HG02623 (cell line): Measurements from ENCODE around the gene GMEB2.
A peak's percentile ranks its signal among the peaks of the same experiment; 100 is the strongest.
"Not testable (repeated sequence)": the region's sequence is repeated elsewhere in the genome, so short reads cannot be mapped to it uniquely, and the experiment has no call there.

Experiments used
- ATAC-seq: cut with Tn5 transposase; IDR thresholded peaks from one replicate; pipeline ENCODE4 v1.9.1; 2021; ENCODE audit warnings: moderate library complexity; ENCODE audit not compliant: unreplicated experiment

The GMEB2 gene

DNA sequence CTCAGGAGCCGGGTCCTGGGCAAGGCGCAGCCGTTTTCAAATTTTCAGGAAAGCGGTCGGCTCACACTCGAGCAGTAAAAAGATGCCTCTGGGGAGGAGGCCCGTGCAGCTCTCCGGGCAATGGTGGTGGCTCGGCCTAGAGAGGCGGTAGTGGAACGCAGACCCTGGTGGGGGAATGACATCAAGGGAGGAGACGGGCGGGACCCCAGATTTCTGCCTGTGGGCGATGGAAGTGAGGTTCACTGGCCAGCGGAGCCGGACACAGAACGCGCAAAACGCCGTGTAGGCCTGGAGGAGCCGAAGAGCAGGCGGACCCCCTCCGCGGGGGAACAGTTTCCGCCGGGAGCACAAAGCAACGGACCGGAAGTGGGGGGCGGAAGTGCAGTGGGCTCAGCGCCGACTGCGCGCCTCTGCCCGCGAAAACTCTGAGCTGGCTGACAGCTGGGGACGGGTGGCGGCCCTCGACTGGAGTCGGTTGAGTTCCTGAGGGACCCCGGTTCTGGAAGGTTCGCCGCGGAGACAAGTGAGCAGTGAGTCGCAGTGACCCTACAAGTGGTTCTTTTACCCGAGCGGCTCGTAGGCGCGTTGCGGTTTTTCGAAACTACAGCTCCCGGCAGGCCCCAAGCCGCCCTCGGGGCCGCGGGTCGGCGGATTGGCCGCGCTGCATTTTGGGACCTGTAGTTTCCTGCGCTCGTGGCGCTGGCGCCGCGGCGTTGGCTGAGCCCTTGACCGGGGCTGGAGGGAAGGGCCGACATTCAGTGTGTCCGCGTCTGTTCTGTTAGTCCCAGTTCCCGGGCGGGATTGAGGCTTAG lies 31.2 kb upstream of the GMEB2 start, which contains the start of gene RTEL1:
RTEL1 (plus strand) TSS at position 376 of the 812 bp plus-strand sequence. CDS start 1,091 bp downstream, outside the sequence.
- ATAC-seq, result peak; percentile 86

DNA sequence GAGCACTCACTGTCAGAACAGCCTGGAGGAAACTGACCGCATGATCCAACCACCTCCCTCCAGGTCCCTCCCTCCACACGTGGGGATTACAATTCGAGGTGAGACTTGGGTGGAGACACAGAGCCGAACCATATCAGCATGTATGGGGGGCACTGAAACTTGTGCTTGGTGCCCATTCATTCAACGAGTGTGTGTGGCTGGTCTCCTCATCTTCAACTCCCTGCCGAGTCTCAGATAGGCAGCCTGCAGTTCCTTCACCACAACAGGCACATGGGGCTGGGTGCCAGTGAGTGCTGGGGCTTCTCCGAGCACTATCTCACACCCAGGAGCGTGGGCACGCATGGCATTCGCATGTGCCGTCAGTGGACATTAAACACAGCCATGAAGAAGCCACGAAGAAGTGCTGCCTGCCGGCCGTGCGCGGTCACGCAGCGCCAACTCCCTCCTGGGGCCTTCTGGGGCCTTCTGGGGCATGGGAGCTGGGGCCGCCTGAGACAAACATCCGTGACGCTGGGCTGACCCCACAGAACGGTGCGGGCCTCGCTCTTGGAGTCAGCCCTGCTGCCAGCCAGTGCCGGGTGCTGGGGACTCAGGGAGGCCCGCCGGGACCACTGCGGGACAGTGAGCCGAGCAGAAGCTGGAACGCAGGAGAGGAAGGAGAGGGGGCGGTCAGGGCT lies 30.5 kb upstream of the GMEB2 start:
- ATAC-seq, result no peak

DNA sequence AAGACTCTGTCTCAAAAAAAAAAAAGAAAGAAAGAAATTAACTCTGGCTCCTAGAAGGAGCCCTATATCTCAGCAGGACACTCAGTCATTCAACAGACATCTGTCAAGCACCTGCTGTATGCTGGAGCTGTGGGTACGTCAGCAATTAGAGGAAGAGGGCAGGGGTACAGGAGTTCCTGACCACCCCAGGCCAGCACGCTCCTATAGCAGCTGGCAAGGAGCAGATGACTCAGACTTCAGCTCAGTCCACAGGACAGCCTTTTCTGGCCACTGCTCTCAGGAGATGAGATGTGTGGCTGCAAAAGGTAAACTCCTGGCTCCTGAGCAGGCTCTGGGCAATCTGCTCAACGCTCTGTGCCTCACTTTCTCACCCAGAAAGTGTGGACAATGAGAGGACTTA lies 29.6 kb upstream of the GMEB2 start:
- no peak for ATAC-seq

DNA sequence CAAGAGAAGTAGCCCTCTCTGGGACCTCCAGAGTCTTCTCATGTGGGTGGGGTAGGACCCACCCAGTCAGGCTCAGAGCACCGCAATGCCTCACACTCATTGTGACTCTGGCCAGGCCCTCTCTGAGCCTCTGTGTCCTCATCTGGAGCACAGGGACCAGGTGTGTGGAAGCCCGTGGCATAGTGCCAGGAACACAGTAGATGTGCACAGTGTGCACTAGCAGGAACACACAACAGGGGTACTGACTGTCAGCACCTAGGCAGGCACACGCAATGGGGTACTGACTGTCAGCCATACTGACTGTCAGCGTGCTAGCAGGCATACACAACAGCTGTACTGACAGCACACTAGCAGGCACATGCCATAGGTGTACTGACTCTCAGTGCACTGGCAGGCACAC lies 28.3 kb upstream of the GMEB2 start:
- no peak for ATAC-seq

DNA sequence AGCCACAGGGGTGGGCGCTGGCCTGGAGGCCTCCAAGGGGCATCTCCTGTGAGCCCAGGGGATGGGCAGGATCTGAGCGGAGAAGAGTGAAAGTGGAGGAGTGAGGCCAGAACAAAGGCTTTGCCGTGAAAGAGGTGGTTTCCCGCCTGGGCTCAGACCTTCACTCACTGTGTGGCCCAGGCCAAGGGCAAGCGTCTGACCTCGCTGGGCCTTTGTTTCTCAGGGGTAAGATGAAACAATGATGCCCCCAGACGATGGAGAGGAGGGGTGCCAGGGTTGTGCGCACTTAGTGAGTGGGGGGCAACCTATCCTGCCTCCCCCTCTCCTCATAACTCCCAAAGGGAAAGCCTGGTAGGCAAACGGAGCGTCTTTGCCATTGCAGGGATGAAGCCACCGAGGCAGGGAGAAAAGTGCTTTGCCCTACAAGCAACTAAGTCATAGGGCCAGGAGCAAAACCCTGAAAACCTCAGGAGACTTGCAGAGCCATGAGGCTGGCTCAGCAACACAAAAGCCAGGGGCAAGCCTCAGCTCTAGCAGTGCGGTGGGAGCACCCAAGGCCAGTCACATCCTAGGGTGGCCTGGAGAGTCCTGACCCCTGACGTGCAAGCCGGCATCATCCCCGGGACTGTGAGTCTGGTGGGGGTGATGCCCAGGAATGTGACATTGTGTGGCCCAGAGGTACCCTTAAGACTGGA lies 27.2 kb upstream of the GMEB2 start:
- no peak for ATAC-seq

DNA sequence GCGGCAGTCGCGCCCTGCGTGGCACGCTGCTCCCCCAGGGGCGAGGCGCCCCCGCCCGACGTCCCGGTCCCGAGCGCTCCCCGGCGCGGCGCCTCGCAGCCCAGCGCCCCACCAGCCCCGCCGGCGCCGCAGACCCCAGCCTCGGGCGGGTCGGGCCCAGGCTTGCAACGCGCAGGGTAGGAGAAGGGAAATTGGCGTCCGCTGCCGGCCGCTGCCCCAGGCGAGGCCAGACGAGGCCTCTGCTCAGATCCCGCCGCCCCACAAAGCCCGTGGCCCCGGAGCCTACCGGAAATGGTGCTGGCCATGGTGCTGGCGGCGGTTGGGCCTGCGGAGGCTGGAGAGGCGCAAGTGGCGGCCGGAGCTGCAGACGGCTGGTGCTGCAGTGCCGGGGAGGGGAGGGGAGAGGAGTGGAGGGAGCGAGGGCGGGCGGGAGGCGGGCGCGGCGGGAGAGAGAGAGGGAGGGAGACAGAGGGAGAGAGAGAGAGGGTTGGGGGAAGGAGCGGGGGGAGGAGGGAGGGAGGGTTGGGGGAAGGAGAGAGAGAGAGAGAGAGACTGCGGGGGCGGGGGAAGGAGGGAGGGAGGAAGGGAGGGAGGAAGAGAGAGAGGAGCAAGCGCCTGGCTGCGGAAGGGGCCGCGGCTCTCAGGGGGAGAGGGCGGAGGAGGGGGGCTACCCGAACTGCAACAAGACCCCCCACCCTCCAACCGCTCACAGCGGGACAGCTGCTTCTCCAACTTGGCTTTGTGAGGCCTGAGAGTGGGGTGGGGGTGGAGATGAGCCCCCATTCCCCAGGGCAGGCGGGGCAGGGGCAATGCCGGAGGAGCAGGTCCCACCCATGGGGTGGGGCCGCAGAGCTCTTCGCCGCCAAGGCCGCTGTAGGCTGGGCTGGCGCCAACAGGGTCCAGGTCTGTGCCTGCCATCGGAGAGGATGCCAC lies 26.4 kb upstream of the GMEB2 start, which contains the start of gene STMN3:
STMN3 (minus strand) TSS at position 384 of the 933 bp plus-strand sequence; CDS start at position 305, 79 bp downstream.
- ATAC-seq, result no peak

DNA sequence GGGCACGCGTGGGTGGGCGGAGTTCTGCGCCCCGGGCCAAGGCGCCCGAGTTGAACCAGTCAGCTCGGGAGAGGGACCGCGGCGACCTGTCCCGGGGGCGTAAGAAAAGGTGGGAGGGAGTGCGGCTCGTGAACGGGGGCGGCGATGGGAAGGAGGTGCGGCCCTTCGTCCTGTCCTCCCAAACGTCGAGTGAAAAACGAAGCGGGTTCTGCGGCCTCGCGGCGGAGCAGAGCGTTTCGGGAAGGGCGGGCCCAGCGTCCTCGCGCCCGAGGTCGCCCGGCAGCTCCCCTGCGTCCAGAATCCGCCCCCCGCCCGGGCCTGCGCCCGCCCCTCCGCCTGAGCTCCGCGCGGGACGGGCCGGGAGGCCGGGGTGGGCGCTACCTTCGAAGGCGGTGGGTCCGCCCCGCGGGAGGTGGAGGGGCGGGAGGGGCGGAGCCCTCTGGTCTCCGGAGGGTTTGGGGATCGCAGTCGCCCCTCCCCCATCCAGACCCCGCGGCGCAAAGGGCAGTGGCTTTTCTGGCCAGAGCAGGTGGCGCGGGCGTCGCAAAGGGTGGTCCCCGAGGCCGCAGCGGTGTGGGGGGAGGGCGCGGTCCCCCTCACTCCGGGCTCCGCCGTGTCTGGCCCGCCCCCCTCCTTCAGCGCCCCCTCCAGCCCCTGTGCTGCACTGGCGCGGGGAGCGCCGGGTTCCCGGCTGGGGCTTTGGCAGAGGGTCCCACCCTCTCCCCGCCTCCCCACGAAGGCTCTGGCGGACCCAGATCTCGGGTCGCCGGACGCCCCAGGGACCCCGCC lies 25.5 kb upstream of the GMEB2 start:
- no peak for ATAC-seq

DNA sequence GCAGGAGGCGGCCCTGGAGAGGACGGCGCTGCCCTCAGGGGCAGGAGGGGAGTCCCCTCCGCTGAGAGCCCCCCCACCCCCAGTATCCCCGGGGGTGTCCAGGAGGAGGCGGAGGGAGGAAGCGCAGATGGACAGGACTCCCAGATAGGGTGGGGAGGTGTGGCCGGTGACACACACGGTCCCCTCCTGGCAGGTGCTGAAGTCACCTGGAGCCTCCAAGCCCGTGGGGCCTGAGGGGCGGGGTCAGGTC lies 25.0 kb upstream of the GMEB2 start:
- ATAC-seq, result no peak

DNA sequence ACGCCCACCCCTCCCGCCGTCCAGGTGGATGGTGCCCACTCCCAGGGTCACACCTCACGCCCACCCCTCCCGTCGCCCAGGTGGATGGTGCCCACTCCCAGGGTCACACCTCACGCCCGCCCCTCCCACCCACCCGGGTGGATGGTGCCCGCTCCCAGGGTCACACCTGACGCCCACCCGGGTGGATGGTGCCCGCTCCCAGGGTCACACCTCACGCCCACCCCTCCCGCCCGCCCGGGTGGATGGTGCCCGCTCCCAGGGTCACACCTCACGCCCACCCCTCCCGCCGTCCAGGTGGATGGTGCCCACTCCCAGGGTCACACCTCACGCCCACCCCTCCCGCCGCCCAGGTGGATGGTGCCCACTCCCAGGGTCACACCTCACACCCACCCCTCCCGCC lies 23.6 kb upstream of the GMEB2 start:
- not testable (repeated sequence) for ATAC-seq

DNA sequence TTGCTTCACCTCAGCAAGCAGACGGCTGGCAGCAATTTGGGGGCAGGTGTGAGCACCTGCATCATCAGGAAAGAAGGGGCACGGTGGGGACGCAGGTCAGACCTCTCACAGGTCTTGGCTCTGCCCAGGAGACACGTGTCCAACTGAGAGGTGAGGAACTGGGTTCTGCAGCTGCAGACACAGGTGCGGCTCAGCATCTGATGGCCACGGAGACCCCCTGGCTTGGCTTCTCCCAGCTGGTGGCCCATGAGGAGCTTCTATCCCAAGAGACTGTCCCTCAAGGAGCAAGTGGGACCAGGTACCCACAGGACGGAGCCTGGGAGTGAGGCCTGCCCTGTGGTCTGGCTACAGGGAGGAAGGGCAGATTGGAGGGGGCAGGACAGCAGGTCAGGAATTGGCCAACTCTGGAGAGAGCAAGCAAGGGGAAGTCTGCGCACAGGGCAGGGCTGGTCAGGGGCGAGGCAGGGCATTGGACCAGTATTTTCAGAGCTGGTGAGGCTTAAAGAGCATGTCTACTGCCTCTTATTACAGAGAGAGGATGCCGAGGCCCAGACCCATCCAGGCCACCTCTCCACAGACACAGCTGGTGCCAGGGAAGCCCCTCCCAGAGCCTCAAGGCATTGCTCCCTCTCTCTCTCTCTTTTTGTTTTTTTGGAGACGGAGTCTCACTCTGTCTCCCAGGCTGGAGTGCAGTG lies 22.1 kb upstream of the GMEB2 start:
- ATAC-seq, result no peak

DNA sequence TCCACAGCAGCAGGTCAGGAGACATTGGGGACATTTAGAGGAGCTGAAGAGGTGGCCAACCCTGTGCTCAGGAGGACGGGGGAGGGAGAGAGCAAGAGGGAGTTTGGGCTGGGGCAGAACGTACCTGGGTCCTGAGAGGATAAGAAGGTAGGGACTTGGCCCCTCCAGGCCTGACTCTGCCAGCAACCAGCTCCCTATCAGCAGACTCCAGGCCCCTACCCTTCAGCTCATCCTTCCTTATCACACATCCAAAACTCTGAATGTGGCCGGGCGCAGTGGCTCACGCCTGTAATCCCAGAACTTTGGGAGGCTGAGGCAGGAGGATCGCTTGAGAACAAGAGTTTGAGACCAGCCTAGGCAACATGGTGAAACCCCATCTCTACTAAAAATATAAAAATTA lies 21.3 kb upstream of the GMEB2 start:
- no peak for ATAC-seq

DNA sequence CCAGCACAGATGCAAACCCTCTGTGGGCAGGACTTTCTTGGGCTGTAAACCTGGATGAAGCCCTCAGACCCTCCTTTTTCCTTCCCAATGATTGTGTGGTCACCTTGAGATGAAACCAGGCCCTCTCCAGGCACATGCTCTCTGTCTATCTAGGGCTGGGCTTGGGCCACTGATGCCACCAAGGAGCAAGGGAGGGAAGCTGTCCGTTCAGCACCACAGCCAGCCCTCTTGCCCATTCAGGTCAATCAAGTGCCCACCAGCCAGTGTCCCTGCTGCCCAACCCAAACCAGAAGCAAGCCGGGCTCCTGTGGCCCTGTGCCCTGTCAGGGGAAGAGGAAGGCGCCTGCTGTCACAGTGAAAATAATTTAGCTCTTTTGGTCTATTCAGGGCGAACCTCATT lies 18.3 kb upstream of the GMEB2 start:
- no peak for ATAC-seq

DNA sequence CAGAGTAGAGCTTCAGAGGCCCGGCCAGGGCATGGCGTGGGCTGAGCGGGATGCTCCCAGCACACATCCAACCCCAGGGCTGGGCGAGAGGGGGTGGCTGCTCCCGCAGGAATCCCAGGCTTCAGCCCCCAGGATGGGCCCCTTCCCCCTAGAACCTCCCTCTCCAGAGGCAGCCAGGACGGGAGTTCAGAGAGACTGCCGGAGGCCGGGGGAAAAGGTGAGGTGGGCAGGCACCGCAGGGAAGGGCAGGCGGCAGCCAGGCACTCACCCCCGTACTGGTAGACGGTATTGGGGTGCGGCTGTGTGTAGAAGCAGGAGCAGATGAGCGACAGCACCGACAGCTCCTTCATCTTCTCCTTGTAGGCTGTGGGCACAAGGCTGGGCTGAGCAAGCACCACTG lies 17.0 kb upstream of the GMEB2 start:
- ATAC-seq, result no peak

DNA sequence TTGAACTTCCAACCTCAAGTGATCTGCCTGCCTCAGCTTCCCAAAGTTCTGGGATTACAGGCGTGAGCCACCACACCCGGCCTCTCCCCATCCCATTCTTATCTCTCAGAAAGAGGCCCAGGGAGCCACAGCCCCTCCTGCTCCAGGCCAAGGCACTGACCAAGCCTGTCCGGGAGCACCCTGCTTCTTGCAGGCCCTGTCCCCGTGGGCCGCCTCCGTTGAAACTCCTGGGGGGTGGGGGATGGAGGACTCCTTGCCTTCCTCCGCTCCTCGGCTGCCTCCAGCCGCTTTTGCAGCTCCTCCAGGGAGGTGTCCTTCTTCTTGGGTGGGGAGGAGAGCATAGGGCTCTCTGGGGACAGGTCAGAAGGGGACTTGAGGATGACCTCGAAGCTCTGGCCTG lies 16.6 kb upstream of the GMEB2 start:
- no peak for ATAC-seq

DNA sequence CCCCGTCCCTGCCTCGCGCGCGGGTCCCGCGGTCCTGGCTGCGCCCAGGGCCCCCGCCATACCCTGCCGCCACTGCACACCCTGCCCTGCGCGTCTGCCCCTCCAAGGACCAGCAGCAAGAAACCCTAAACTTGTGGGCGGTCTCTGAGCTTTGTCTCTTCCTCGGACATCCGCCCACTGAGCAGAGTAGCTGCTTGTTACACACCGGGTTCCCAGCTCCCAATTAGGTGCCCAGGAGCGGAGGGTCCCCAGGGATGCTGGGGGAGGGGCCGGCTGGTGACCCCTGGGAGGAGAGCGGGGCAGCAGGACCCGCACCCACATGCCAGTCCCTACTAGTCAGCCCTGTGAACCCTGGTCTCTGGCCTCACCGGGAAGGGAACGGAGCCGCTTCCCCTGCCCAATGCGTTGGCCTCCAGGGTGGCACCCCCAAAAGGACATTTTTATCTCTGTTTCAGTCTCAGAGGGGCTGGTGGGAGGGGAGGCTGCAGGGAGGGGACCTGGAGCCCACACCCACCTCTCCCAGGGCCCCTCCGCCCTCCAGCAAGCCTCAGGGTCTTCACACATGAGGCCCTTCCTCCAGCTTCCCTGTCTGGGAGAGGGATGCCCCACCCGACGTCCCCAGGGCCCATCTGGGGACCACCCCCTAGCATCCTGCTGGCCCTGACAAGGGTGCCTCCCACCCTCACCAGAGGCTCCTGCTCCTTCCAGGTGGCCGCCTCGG lies 15.8 kb upstream of the GMEB2 start:
- ATAC-seq, result no peak

DNA sequence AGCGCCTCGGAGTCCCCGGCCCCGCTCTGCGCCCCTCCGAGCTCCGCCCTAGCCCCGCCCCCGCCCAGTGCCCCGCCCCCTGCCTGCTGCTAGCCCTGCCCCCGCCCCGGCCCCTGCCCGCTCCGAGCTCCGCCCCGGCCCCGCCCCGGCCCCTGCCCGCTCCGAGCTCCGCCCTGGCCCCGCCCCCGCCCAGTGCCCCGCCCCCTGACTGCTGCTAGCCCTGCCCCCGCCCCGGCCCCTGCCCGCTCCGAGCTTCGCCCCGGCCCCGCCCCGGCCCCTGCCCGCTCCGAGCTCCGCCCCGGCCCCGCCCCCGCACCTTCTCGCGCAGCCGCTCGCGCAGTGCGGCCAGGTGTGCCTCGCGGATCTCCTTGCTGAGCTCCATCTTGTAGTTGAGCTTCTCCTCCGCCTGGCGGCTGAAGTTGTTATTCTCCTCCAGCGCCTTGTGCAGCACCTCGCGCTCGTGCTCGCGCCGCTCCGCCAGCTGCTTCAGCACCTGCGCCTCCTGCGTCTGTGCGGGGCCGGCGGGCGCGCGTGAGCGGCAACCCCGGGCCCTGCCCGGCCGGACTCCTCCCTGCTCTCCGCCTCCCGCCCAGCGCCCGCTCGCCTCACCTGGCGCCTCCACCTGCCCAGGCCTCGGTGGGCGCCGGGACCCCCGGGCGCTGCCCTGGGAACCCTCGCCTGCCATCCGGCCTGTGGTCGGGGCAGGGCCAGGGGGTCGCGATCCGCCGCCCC lies 15.1 kb upstream of the GMEB2 start:
- ATAC-seq, result peak; percentile 77

DNA sequence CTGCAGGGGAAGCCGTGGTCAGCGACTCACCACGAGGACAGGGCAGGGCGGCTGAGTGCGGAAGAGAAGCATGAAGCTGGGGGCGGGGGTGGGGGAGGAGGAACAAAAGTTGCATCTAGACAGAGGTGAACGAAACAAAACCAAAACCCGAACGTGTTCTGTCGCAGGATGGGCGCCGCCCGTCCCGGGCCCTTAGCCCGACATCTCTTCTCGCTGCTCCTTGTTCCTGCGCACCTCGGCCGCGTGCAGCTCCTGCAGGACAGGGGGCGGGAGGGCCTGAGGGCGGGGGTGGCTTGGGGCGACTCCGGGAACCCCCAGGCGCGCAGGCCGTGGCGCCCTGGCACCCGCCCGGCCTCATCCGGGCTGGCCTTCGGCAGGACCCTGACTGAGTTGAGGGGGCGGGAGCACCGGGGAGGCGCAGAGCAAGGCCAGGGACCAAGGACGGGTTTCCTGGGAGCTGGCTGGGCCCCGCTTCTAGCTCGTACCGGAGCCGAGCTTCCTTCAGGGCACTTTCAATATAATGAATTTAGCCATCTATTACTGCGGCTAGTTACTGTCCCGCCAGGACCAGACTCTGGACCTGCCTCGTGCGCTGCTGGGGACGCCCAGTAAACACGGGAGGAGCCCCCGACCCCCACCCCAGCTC lies 14.4 kb upstream of the GMEB2 start:
- no peak for ATAC-seq

DNA sequence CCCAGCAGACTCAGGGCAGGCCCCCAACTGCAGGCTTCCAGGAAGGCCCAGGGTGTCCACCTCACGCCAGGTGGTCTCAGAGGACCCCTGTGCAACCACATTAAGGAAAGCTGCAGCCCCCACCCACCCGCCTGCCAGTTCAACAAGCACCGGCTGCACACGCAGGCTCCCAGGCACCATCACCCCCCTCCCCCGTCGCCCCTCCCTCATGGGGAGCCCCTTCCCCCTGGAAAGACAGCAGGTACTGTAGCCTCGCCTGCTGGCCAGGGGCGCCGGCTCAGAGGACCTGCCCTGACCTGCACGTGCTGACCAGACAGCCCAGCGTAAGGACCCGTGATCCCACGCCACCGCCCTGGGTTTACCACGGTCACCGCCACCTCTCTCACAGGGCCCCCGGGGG lies 13.8 kb upstream of the GMEB2 start:
- not testable (repeated sequence) for ATAC-seq
